ENCODE measurements around the gene TLCD4.
"Not testable (repeated sequence)": the region's sequence is repeated elsewhere in the genome, so short reads cannot be mapped to it uniquely, and the experiment has no call there.

TLCD4 gene

GRCh38 chr1:95096218-95096841 is 20.8 kb upstream of the TLCD4 start:
- DNase-seq: no peak

- no peak for DNase-seq
These were observed 19.7 kb upstream of the TLCD4 start for GRCh38 chr1:95097426-95097825.

GRCh38 chr1:95098196-95098595 is 19.0 kb upstream of the TLCD4 start:
- DNase-seq: no peak

- DNase-seq: no peak
These were observed 8.4 kb upstream of the TLCD4 start for GRCh38 chr1:95108792-95109191.

- DNase-seq: no peak
These were observed 6.1 kb upstream of the TLCD4 start for GRCh38 chr1:95111014-95111413.

GRCh38 chr1:95113684-95114083 is 3.5 kb upstream of the TLCD4 start:
- no peak for DNase-seq

GRCh38 chr1:95115708-95116137 is 1.4 kb upstream of the TLCD4 start:
- DNase-seq: no peak

- DNase-seq: peak; percentile 74
These were observed 462 bp upstream of the TLCD4 start for GRCh38 chr1:95116580-95117206.

GRCh38 chr1:95118067-95118499 is 928 bp downstream of the TLCD4 start:
- peak; percentile 16 for DNase-seq

- no peak for DNase-seq
These were observed 1.6 kb downstream of the TLCD4 start for GRCh38 chr1:95118710-95119109.

GRCh38 chr1:95119273-95119672 is 2.1 kb downstream of the TLCD4 start:
- no peak for DNase-seq

- no peak for DNase-seq
These were observed 5.1 kb downstream of the TLCD4 start for GRCh38 chr1:95122151-95122697.

GRCh38 chr1:95124342-95124741 is 7.2 kb downstream of the TLCD4 start:
- DNase-seq: no peak

GRCh38 chr1:95126366-95126765 is 9.2 kb downstream of the TLCD4 start:
- DNase-seq: no peak

- no peak for DNase-seq
These were observed 9.7 kb downstream of the TLCD4 start for GRCh38 chr1:95126846-95127245.

GRCh38 chr1:95127380-95127779 is 10.2 kb downstream of the TLCD4 start:
- DNase-seq: no peak

- DNase-seq: no peak
These were observed 15.6 kb downstream of the TLCD4 start for GRCh38 chr1:95132762-95133161.

- no peak for DNase-seq
These were observed 16.5 kb downstream of the TLCD4 start for GRCh38 chr1:95133687-95134086.

- no peak for DNase-seq
These were observed 21.1 kb downstream of the TLCD4 start for GRCh38 chr1:95138223-95138622.

GRCh38 chr1:95139039-95139438 is 21.9 kb downstream of the TLCD4 start:
- no peak for DNase-seq

- no peak for DNase-seq
These were observed 23.6 kb downstream of the TLCD4 start for GRCh38 chr1:95140791-95141190.

- DNase-seq: no peak
These were observed 28.3 kb downstream of the TLCD4 start for GRCh38 chr1:95145493-95145892.

GRCh38 chr1:95146637-95147036 is 29.5 kb downstream of the TLCD4 start:
- DNase-seq: no peak

- no peak for DNase-seq
These were observed 36.9 kb downstream of the TLCD4 start for GRCh38 chr1:95154096-95154495.

- not testable (repeated sequence) for DNase-seq
These were observed 48.4 kb downstream of the TLCD4 start for GRCh38 chr1:95165569-95165968.
